Amniotic epithelial cell (primary cell): ENCODE data around the gene KRTAP12-4.
"Not testable (repeated sequence)": the region's sequence is repeated elsewhere in the genome, so short reads cannot be mapped to it uniquely, and the experiment has no call there.

Source experiments
- DNase-seq: peaks from one replicate; pipeline ENCODE4 v3.0.0-alpha.2; 2010; ENCODE audit warnings: low read depth

KRTAP12-4 gene

DNA sequence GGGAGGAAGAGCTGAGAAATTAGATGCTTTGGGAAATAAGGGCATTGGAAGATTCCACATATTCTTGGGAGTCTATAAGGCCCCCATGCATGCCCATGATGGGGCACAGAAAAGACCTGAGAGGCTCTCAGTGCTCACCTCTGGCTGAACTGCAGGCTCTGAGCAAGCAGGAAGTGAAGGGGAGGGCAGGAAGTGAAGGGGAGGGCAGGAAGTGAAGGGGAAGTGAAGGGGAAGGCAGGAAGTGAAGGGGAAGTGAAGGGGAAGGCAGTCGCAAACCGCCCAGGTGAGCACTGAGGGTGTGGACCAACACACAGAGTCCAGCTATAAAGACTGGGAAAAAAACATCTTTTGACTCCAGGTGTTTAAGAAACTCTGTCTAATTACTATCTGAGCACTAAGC lies 24.0 kb downstream of the KRTAP12-4 start:
- no peak for DNase-seq

DNA sequence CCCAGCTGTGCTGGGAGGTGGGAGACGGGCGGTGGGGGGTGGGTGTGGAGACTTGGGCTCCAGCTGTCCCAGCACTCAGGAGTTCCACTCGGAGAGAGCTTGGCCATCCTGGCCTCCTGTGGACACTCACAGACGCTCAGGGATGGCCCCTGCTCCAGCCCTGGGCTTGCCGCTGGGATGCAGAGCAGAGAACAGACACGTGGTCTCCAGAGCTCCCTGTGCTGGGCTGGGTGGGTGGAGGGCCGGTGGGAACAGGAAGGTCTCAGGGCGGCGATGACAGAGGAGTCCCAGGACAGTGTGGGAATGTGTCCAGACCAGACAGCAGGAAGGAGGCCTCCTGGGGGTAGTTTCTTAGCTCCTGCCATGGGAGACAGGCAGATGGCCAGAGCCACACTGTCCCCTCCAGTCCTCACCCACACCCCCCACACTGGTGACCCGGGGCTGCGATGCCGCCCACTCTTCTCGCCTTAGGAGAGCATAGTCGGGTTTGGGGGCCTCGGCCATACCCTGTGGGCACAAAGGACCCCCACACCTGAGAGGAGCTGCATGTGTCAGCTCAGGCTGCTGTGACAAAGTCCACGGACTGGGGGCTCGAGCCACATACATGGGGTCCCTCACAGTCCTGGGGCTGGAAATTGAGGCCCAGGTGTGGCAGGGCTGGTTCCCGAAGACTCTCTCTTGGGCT lies 25.6 kb downstream of the KRTAP12-4 start:
- DNase-seq, result no peak

DNA sequence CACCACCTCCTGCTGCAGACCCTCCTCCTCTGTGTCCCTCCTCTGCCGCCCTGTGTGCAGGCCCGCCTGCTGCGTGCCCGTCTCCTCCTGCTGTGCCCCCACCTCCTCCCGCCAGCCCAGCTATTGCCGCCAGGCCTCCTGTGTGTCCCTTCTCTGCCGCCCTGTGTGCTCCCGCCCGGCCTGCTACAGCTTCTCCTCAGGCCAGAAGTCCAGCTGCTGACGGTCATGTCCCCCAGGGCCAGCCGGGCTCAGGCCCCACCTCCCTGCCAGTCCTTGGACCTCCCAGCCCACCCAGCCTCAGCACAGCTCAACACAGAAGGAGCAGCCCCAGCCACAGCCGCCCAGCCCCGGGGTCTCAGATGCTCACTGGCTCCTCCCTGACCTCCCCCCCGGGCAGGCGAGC lies 26.6 kb downstream of the KRTAP12-4 start:
- DNase-seq, result not testable (repeated sequence)

DNA sequence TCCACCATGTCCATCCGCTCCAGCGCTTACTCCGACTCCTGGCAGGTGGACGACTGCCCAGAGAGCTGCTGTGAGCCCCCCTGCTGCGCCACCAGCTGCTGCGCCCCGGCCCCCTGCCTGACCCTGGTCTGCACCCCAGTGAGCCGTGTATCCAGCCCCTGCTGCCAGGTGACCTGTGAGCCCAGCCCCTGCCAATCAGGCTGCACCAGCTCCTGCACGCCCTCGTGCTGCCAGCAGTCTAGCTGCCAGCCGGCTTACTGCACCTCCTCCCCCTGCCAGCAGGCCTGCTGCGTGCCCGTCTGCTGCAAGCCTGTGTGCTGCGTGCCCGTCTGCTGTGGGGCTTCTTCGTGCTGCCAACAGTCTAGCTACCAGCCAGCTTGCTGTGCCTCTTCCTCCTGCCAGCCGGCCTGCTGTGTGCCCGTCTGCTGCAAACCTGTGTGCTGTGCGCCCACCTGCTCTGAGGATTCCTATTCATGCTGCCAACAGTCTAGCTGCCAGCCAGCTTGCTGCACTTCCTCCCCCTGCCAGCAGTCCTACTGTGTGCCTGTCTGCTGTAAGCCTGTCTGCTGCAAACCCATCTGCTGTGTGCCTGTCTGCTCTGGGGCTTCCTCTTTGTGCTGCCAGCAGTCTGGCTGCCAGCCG lies 27.2 kb downstream of the KRTAP12-4 start:
- not testable (repeated sequence) for DNase-seq

DNA sequence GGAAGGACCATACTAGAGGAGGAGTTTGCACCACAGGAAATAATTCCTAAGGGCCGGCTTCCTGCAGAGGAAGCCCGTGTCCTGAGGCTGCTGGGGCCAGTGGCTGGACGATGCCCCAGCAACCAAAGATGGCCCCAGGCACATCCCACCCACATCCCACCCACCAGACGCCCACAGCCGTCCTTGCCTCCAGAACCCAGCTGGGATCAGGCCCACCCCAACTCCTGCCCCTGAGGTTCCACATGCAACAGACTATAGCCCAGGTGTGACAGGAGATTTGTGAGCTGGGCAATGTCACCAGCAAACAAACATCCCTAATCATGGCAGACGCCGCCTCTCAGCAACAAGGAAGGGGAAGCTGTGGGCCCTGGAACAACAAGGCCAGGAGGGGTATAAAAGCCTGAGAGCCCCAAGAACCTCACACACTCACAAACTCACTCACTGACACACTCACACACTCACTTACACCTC lies 27.8 kb downstream of the KRTAP12-4 start, which contains the start of gene KRTAP10-9:
TSS of gene KRTAP10-9 (plus strand) at position 421 of the 471 bp plus-strand sequence. CDS start 79 bp downstream, outside the sequence.
- no peak for DNase-seq

DNA sequence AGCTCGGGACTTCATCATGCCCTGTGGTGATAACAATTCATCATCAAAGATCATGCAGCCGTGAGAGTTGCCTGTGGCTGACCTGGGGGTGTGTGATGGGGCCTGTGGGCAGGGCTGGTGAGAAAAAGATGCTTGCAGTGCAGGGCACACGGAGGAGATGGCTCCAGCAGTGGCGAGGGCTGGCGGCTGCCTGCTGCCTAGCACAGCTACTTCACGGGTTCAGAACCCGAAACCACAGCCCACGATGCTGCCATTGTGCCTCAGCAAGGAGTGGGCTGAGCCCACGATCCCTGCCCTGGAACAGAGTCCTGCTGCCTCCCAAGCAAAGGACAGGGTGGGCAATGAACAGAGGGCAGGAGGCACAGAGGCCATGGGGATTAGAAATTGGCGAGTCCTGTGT lies 28.2 kb downstream of the KRTAP12-4 start:
- no peak for DNase-seq

DNA sequence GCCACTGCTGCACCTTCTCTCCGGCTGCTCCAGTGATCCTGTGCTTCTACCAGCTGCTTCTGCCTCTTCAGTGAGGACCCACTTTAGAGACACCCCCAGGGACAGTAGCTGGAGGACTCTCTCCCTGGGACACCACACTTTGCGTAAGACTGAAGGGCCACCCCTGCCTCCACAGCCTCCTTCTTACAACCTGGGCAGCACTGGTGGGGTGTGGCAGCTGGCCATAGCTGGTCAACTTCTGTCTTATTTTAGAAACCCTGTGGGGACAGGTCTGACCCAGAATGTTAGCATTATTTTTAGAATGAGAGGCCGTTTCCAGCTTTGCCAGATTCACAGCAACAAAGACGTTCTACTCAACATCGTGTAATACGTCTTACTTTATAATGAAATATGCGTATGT lies 28.7 kb downstream of the KRTAP12-4 start:
- no peak for DNase-seq

DNA sequence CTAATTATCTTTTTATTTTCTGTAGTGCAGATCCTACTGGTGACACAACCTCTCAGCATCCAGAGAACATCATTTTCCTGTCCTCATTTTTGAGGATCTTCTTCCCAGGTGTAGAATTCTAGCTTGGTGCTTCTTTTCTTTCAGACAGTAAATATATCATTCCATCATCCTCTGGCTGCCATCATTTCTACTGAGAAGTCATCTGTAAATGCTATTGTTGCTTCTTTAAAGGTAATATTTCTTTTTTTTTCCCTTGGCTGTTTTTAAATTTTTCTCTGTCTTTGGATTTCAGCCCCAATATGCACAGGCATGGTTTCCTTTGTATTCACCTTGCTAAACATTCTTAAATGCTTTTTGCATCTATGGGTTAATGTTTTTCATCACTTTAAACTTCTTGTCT lies 30.9 kb downstream of the KRTAP12-4 start:
- no peak for DNase-seq

DNA sequence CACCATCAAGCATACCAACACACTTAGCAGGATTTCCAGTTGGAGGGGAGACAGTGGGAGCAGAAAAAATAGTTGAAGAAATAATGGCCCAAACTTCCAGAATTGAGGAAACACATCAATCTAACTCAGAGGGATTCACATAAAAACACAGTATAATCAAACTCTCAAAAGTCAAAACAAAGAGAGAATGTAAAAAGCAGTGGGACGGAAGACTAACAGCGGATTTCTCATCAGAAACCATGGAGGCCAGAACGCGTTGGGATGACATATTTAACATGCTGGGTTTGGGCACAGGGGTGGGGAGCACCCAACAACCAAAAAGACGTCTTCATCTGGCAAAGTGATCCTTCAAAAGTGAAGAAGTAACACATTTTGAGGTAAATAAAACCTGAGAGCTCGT lies 34.6 kb downstream of the KRTAP12-4 start:
- DNase-seq, result no peak

DNA sequence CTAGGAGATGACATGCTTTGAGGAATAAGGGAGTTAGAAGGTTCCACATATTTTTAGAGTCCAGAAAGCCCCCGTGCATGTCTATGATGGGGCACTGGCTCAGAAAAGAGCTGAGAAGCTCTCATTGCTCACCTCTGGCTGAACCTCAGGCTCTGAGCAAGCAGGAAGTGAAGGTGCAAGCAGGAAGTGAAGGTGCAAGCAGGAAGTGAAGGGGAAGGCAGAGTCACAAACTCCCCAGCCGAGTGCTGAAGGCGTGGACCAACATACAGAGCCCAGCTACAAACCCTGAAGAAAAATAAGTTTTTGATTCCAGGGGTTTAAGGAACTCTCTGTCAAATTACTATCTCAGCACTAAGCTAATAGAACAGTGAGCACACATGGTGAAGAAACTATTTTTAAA lies 35.5 kb downstream of the KRTAP12-4 start:
- DNase-seq, result no peak

DNA sequence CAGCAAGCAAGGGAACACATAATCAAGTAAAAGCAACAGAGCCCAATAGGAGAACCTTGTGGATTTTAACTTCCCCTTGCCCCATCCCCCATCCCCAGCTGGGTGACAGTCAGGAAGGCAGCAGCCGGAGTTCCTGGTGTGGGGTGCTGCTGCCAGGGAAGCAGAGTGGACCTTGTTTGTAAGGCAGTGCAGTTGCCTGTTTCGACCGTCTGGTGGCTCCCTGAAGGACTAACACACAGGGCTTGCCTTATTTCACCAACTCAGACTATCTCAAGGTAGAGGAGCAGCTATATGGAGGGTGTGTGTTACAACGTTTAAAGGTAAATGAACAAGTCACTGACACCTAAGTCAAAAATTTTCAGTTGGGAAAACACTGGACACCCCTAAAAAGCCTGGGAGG lies 36.0 kb downstream of the KRTAP12-4 start:
- no peak for DNase-seq

DNA sequence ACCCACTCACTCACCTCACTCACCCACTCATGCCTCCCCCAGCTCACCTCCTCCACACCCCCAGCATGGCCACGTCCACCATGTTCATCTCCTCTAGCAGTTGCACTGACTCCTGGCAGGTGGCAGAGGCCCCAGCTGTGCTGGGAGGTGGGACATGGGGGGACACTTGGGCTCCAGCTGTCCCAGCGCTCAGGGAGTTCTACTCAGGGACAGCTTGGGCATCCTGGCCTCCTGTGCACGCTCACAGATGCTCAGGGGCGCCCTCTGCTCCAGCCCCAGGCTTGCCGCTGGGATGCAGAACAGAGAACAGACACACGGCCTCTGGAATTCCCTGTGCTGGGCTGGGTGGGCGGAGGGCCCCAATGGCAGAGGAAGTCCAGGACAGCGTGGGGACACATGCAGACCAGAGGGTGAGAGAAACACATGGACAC lies 37.4 kb downstream of the KRTAP12-4 start:
- DNase-seq, result no peak

DNA sequence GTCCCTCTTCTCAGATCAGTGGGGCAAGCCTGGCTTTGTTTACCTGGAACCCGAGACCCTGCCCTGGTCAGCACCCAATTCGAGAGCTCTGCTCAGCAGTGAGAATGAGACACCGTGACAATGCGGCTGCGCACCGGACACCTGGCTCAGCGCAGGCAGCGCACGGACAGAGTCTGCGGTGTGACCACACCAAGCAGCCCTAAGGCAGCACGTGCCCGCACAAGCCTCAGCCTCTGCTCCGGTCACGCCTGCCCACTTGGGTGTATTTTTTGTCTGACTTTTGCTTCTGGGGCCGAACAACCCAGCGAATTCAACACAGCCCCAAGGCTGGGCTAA lies 37.9 kb downstream of the KRTAP12-4 start:
- DNase-seq, result no peak

DNA sequence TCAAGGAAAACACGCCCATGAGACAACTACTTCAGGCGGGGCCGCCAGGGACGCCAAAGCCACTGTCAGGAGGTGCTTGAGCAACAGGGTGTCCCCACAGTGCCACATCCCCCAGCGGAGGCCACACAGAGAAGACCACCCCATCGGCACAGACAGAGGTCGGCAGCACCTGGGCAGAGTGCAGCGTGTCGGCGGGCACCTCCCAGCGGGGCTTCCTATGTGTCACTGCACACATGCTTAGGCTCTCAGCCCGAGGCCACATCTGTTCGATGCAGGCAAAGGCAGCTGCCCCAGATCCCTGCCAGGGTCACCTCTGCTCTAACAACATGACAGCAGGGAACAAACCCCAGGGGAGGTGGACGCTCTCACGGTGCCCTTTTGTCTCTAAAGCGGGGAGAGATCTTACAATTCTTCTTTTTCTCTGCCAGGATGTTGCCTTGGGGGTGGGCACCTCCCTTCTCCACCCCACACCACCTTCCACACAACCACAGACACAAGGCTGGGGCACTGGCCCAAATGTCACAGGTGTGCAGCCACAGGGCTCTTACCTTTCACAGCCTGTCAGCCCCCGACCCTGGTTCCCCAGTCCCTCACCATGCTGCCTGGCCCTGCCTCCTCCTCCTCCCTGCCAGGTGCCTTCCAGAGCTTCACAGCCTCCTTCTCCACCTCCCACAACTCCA lies 38.4 kb downstream of the KRTAP12-4 start:
- no peak for DNase-seq

DNA sequence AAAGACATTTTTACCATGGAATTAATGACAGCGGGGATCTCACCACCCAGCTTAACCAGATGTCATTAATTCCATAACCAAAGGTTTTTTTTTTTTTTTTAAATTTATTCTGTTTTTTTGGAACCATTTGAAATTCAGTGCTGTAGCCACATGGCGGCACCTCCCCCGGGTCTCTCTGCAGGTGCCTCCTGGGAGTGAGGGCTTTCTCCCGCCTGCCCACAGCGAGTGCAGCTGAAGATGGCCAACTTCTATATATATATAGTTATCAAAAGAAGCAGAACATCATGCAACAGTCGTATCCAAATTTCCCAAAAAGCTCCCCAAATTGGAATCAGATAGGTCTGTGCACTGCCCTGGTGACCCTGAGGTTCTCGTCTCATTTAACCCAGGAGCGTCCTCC lies 39.0 kb downstream of the KRTAP12-4 start:
- DNase-seq, result no peak

DNA sequence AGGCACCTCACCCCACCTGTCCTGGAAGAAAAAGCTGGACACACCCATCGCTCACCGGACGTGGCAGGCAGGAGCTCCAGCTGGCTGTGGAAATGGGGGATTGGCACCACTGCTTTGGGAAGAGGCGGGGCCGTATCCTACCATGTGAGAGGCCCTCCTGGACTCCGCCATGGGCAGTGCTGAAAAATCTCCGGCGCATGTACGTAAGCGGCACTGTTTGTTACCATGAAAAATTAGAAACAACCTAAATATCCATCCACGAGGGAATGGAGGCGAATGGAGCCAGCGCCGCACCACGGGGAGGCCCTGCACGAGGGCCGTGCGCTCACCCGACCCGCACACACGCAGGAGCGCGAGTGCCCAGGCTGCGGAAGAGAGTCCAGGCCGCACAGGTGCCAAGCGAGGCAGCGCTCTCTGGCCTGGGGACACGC lies 39.5 kb downstream of the KRTAP12-4 start:
- DNase-seq, result no peak

DNA sequence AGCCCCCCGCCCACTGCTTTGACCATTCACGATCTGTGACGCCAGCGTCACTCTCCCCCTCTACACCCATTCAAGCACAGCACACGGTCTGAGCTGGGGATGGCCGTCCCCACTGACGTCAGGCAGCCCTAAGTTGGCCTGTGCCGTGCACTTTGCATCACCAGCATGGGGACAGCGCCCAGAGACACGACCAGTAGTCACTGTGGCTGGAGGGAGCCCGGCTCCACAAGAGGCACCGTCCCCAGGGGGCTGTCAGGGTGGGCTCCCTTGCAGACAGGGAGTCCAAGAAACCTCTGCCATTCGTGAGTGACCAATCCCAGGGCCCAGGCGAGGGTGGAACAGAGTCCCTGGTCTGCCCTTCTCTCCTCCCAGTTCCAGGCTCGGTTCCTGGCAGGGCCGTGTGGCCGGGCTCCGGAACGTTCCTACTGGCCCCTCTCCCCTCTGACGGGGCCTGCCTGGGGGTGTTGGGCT lies 40.3 kb downstream of the KRTAP12-4 start:
- DNase-seq, result no peak

DNA sequence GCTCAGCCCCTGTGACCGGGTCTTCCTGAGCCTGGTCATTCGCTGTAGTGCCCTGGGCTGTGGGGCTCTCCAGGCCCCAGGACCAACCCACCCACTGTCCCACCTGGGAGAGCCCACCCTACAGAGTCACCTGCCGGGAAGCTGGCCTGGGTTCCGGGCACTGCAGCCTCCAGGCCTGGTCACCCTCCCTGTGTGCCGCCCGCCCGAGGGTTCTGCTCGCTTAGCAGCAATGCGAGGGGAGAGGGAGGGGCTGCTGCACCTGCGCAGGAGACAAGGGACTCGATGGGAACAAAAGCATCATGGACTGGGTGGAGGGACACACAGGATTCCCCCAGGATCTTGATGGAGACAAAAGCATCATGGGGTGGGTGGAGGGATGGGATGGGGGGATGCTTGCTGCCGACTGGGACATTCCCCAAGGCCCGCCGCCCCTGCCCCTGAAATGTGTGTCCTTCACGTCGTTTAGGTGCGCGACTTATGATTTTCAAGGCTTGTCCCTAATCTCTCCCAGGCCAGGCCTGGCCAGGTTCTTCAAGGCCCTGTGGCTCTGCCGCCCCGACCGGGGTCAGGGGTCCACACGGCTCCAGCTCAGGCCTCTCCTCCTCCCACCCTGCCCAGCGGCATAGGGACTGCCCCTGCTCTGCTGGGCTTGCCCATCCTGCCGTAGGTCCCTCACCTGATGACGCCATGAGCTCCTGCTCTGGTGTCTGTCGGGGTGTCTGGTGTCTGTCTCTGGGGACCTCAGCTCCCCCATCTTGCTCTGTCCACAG lies 40.9 kb downstream of the KRTAP12-4 start:
- DNase-seq, result no peak

DNA sequence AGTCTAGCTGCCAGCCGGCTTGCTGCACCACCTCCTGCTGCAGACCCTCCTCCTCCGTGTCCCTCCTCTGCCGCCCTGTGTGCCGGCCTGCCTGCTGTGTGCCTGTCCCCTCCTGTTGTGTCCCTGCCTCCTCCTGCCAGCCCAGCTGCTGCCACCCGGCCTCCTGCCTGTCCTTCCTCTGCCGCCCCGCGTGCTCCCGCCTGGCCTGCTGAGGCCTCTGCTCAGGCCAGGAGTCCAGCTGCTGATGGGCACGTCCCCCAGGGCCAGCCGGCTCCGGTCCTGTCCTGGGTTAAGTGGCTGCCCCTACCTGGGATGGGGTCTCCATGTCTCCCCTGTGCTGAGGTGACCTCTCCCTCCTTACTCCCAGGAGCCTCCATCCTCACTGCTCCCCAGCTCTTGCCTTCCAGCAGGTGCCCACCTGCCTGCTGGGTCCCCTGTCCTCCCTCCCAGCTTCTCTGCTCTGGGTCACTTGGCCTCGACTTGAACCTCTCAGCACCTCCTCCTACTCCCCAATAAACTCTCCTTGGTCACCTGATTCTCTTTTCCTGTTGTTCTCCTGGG lies 41.7 kb downstream of the KRTAP12-4 start:
- no peak for DNase-seq

DNA sequence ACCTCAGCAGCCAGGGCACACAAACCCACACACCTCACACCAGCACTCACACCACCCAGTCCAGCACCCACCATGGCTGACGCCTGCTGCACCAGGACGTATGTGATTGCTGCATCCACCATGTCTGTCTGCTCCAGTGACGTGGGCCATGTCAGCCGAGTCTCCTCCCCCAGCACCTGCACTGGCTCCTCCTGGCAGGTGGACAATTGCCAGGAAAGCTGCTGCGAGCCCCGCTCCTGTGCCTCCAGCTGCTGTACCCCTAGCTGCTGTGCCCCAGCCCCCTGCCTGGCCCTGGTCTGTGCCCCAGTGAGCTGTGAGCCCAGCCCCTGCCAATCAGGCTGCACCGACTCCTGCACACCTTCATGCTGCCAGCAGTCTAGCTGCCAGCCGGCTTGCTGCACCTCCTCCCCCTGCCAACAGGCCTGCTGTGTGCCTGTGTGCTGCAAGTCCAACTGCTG lies 42.4 kb downstream of the KRTAP12-4 start, which contains the start of gene KRTAP10-8:
TSS of gene KRTAP10-8 (plus strand) at position 51 of the 458 bp plus-strand sequence. CDS start at position 73, 22 bp downstream.
- DNase-seq, result no peak

DNA sequence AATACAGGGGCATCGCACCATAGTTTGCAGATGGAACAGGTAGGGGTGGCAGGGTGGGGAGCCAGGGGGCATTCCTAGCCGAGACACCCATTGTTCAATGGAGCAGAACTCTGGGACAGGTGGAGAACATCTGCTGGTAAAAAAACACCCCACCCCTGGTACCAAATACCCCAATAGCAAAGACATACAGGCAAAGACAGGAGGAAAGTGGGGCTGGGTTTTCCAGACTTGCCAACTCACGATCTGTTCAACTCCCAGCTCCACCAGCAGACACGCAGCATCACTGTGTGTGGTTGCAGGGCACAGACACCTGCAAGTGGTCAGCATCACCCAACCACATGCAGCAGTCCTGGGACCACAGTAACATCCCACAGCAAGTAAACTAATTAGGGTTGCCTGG lies 42.9 kb downstream of the KRTAP12-4 start:
- DNase-seq, result no peak
